ENCODE results near the gene GFRA1.

The GFRA1 gene

GRCh38 chr10:116240157-116240950, 32.7 kb downstream of the GFRA1 start:
- DNase-seq, result no peak

- DNase-seq, result no peak
These were observed 33.8 kb downstream of the GFRA1 start for GRCh38 chr10:116239229-116239628.

GRCh38 chr10:116237970-116238369, 35.0 kb downstream of the GFRA1 start:
- DNase-seq, result no peak

GRCh38 chr10:116237260-116237659, 35.7 kb downstream of the GFRA1 start:
- no peak for DNase-seq

GRCh38 chr10:116233230-116233629, 39.8 kb downstream of the GFRA1 start:
- no peak for DNase-seq

- DNase-seq, result no peak
These were observed 40.4 kb downstream of the GFRA1 start for GRCh38 chr10:116232613-116233012.

GRCh38 chr10:116226766-116227165, 46.2 kb downstream of the GFRA1 start:
- no peak for DNase-seq

- no peak for DNase-seq
These were observed 47.0 kb downstream of the GFRA1 start for GRCh38 chr10:116226053-116226452.

GRCh38 chr10:116223289-116223688, 49.7 kb downstream of the GFRA1 start:
- no peak for DNase-seq

- DNase-seq, result no peak
These were observed 52.0 kb downstream of the GFRA1 start for GRCh38 chr10:116221053-116221452.

- no peak for DNase-seq
These were observed 56.3 kb downstream of the GFRA1 start for GRCh38 chr10:116216676-116217075.

- DNase-seq, result no peak
These were observed 57.4 kb downstream of the GFRA1 start for GRCh38 chr10:116215651-116216050.

GRCh38 chr10:116211682-116212081, 61.3 kb downstream of the GFRA1 start:
- peak; percentile 11 for DNase-seq

- no peak for DNase-seq
These were observed 62.2 kb downstream of the GFRA1 start for GRCh38 chr10:116210588-116211346.

- DNase-seq, result no peak
These were observed 63.2 kb downstream of the GFRA1 start for GRCh38 chr10:116209781-116210180.

GRCh38 chr10:116208956-116209567, 63.9 kb downstream of the GFRA1 start:
- no peak for DNase-seq

- DNase-seq, result no peak
These were observed 65.3 kb downstream of the GFRA1 start for GRCh38 chr10:116207690-116208089.

- DNase-seq, result no peak
These were observed 69.3 kb downstream of the GFRA1 start for GRCh38 chr10:116203661-116204060.

GRCh38 chr10:116201670-116202430, 71.2 kb downstream of the GFRA1 start:
- no peak for DNase-seq

- DNase-seq, result no peak
These were observed 72.0 kb downstream of the GFRA1 start for GRCh38 chr10:116201011-116201410.

- DNase-seq, result no peak
These were observed 74.3 kb downstream of the GFRA1 start for GRCh38 chr10:116198676-116199035.

GRCh38 chr10:116197946-116198675, 74.9 kb downstream of the GFRA1 start:
- DNase-seq, result no peak

Measured in amniotic stem cell (primary cell).